GM12878 (cell line): Measurements from ENCODE around the gene MRPL34. TPM values are rescaled to one million over a fixed set of nuclear protein-coding genes. Genes with fewer than 3 reads are reported as not detected.

Experiments
- CHD4 ChIP-seq: fragments of 200-600 bp; sonication (generic); IDR thresholded peaks from 2 replicates; pipeline ENCODE4 v1.6.1; 2016; ENCODE audit warnings: mild to moderate bottlenecking
- CREB1 ChIP-seq: IDR thresholded peaks from 2 replicates; pipeline ENCODE4 v1.6.1; 2012; ENCODE audit warnings: low read depth, mild to moderate bottlenecking, inconsistent platforms
- FOS ChIP-seq: IDR thresholded peaks from 3 replicates; pipeline ENCODE4 v1.6.1; 2011; ENCODE audit warnings: borderline replicate concordance; ENCODE audit not compliant: insufficient read length; ENCODE audit errors: extremely low read depth
- FOXK2 ChIP-seq: fragments of 450-650 bp; IDR thresholded peaks from 2 replicates; pipeline ENCODE4 v1.6.1; 2017; ENCODE audit warnings: mild to moderate bottlenecking, moderate library complexity
- FOXM1 ChIP-seq: IDR thresholded peaks from 2 replicates; pipeline ENCODE4 v1.6.1; 2012; ENCODE audit warnings: low read depth, mild to moderate bottlenecking, inconsistent platforms, low read length, moderate library complexity
- HDAC2 ChIP-seq: fragments of 200-600 bp; sonication (generic); IDR thresholded peaks from 2 replicates; pipeline ENCODE4 v1.6.1; 2017
- MTA3 ChIP-seq: IDR thresholded peaks from 2 replicates; pipeline ENCODE4 v1.6.1; 2012; ENCODE audit warnings: low read length, inconsistent platforms, borderline replicate concordance
- NBN ChIP-seq: fragments of 450-650 bp; IDR thresholded peaks from 2 replicates; pipeline ENCODE4 v1.6.1; 2016
- RB1 ChIP-seq: fragments of 450-650 bp; formaldehyde crosslinking; IDR thresholded peaks from 2 replicates; pipeline ENCODE4 v1.6.1; 2017; ENCODE audit warnings: mild to moderate bottlenecking, borderline replicate concordance
- STAT3 ChIP-seq: IDR thresholded peaks from 2 replicates; pipeline ENCODE4 v1.6.1; 2011; ENCODE audit warnings: low read depth, low read length, improper control_type of control experiment
- SUZ12 ChIP-seq: fragments of 200-600 bp; sonication (generic); IDR thresholded peaks from one replicate; pipeline ENCODE4 v1.6.1; 2018; ENCODE audit warnings: antibody characterized with exemption, mild to moderate bottlenecking; ENCODE audit not compliant: unreplicated experiment
- ZSCAN29 ChIP-seq: fragments of 450-650 bp; IDR thresholded peaks from 2 replicates; pipeline ENCODE4 v1.6.1; 2017; ENCODE audit warnings: mild to moderate bottlenecking, moderate library complexity
- polyA plus RNA-seq, 11 experiments: library from polyadenylated mRNA; depleted of rRNA in 4 of 11; unstranded in 6 of 11; stranded (reverse) in 5 of 11; fragments of >200 nt; fragmentation: Nextera tagmentation in 4 of 11; fragmentation: Illumina TruSeq in 1 of 11; extraction: Ambion mirVana in 4 of 11; extraction: Trizol in 1 of 11; gene quantifications; 1 replicate in 1 of 11; 2 replicates in 10 of 11; pipeline versions ENCODE4 v1.2.1 to v1.2.3, GENCODE V29; 2011 to 2016; ENCODE audit warnings: inconsistent platforms in 2 of 11, missing spikeins in 2 of 11, low read depth in 1 of 11
- total RNA-seq, 4 experiments: library from RNA; depleted of rRNA in 3 of 4; stranded (reverse); fragments of >200 nt in 3 of 4; fragmentation: Illumina TruSeq in 1 of 4; extraction: Trizol in 1 of 4; gene quantifications; 2 replicates each; pipeline versions ENCODE4 v1.2.1 to v1.2.3, GENCODE V29; 2013 to 2021
- TF ChIP-seq, protein P1 (sequence below): fragments of 450-650 bp; IDR thresholded peaks from 2 replicates; pipeline ENCODE4 v1.6.1; 2017; ENCODE audit warnings: low read depth, mild to moderate bottlenecking, moderate library complexity
- TF ChIP-seq, protein P2 (sequence below): fragments of 450-650 bp; formaldehyde crosslinking; IDR thresholded peaks from 2 replicates; pipeline ENCODE4 v1.4.0; 2022; ENCODE audit warnings: mild to moderate bottlenecking, moderate library complexity
- TF ChIP-seq, protein P3 (sequence below): fragments of 450-650 bp; IDR thresholded peaks from 2 replicates; pipeline ENCODE4 v1.6.1; 2016; ENCODE audit warnings: mild to moderate bottlenecking
- TF ChIP-seq, protein P4 (sequence below): fragments of 450-650 bp; formaldehyde crosslinking; IDR thresholded peaks from 2 replicates; pipeline ENCODE4 v1.5.0; 2022; ENCODE audit warnings: mild to moderate bottlenecking, missing genetic modification characterization
- TF ChIP-seq, protein P5 (sequence below): IDR thresholded peaks from 2 replicates; pipeline ENCODE4 v1.6.1; 2011; ENCODE audit warnings: mild to moderate bottlenecking, low read depth, low read length, moderate library complexity; ENCODE audit not compliant: insufficient replicate concordance

MRPL34 gene
- total and polyA plus RNA-seq, 10 of the 15 experiments (the other 5 are each of a cell fraction or from before 2014, with no cell fraction given), result 8.6 to 198 (median 78.6) TPM

DNA sequence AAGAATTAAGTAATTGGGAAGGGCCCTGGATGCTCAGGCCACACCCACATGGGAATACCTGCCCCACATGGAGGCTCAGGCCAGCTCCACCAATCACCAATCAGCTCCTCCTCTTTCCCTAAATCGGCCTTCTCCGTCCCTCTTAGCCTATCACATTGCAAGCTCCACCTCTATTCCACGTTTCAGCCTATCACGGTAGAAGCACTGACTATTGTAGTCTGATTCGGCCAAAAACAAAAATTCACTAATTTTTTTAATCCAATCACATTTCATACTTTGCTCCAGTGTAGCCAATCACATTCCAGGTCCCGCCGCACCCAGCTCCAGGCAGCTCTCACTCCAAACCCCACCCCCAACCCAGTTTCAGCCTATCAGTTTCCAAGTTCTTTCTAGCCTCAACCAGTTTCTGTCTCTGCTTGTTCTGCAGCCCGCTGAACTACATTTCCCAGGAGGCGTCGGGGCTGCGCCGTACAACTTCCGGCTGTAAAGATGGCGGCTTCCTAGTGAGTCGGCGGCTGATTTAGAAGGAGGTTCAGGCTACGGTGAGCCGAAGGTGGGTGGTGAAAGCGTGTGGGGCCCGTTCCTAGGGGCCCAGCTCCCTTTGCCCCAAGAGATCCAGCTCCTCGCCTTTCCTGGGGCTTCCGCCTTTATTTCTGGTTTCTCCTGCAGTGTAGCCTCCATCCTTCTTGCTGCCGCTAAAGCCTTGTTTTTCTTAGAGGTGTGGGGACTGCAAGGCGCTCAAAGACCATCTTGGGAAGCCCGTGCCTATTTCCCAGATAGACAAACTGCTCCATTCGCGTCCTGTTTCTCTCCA is 38.5 kb upstream of the MRPL34 start, which contains the start of gene BABAM1 (continued):
- TF ChIP-seq, protein P1, sequence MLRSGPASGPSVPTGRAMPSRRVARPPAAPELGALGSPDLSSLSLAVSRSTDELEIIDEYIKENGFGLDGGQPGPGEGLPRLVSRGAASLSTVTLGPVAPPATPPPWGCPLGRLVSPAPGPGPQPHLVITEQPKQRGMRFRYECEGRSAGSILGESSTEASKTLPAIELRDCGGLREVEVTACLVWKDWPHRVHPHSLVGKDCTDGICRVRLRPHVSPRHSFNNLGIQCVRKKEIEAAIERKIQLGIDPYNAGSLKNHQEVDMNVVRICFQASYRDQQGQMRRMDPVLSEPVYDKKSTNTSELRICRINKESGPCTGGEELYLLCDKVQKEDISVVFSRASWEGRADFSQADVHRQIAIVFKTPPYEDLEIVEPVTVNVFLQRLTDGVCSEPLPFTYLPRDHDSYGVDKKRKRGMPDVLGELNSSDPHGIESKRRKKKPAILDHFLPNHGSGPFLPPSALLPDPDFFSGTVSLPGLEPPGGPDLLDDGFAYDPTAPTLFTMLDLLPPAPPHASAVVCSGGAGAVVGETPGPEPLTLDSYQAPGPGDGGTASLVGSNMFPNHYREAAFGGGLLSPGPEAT, result peak; percentile 99
- TF ChIP-seq ZSCAN29, result no peak
- TF ChIP-seq SUZ12, result no peak
- peak; percentile 89 for TF ChIP-seq CREB1
- TF ChIP-seq, protein P2, sequence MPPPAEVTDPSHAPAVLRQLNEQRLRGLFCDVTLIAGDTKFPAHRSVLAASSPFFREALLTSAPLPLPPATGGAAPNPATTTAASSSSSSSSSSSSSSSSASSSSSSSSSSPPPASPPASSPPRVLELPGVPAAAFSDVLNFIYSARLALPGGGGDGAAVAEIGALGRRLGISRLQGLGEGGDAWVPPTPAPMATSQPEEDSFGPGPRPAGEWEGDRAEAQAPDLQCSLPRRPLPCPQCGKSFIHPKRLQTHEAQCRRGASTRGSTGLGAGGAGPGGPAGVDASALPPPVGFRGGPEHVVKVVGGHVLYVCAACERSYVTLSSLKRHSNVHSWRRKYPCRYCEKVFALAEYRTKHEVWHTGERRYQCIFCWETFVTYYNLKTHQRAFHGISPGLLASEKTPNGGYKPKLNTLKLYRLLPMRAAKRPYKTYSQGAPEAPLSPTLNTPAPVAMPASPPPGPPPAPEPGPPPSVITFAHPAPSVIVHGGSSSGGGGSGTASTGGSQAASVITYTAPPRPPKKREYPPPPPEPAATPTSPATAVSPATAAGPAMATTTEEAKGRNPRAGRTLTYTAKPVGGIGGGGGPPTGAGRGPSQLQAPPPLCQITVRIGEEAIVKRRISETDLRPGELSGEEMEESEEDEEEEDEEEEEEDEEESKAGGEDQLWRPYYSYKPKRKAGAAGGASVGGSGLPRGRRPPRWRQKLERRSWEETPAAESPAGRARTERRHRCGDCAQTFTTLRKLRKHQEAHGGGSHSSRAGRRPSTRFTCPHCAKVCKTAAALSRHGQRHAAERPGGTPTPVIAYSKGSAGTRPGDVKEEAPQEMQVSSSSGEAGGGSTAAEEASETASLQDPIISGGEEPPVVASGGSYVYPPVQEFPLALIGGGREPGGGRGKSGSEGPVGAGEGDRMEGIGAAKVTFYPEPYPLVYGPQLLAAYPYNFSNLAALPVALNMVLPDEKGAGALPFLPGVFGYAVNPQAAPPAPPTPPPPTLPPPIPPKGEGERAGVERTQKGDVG (CRISPR knock-in tag), result no peak
- TF ChIP-seq MTA3, result no peak
- TF ChIP-seq, protein P3, sequence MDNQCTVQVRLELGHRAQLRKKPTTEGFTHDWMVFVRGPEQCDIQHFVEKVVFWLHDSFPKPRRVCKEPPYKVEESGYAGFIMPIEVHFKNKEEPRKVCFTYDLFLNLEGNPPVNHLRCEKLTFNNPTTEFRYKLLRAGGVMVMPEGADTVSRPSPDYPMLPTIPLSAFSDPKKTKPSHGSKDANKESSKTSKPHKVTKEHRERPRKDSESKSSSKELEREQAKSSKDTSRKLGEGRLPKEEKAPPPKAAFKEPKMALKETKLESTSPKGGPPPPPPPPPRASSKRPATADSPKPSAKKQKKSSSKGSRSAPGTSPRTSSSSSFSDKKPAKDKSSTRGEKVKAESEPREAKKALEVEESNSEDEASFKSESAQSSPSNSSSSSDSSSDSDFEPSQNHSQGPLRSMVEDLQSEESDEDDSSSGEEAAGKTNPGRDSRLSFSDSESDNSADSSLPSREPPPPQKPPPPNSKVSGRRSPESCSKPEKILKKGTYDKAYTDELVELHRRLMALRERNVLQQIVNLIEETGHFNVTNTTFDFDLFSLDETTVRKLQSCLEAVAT, result 0 out of 2 replicates have a peak, but pooled peaks have one; percentile 14
- TF ChIP-seq, protein P4, sequence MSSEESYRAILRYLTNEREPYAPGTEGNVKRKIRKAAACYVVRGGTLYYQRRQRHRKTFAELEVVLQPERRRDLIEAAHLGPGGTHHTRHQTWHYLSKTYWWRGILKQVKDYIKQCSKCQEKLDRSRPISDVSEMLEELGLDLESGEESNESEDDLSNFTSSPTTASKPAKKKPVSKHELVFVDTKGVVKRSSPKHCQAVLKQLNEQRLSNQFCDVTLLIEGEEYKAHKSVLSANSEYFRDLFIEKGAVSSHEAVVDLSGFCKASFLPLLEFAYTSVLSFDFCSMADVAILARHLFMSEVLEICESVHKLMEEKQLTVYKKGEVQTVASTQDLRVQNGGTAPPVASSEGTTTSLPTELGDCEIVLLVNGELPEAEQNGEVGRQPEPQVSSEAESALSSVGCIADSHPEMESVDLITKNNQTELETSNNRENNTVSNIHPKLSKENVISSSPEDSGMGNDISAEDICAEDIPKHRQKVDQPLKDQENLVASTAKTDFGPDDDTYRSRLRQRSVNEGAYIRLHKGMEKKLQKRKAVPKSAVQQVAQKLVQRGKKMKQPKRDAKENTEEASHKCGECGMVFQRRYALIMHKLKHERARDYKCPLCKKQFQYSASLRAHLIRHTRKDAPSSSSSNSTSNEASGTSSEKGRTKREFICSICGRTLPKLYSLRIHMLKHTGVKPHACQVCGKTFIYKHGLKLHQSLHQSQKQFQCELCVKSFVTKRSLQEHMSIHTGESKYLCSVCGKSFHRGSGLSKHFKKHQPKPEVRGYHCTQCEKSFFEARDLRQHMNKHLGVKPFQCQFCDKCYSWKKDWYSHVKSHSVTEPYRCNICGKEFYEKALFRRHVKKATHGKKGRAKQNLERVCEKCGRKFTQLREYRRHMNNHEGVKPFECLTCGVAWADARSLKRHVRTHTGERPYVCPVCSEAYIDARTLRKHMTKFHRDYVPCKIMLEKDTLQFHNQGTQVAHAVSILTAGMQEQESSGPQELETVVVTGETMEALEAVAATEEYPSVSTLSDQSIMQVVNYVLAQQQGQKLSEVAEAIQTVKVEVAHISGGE (CRISPR knock-in tag), result no peak
- TF ChIP-seq FOXK2, result no peak
- TF ChIP-seq, protein P5, sequence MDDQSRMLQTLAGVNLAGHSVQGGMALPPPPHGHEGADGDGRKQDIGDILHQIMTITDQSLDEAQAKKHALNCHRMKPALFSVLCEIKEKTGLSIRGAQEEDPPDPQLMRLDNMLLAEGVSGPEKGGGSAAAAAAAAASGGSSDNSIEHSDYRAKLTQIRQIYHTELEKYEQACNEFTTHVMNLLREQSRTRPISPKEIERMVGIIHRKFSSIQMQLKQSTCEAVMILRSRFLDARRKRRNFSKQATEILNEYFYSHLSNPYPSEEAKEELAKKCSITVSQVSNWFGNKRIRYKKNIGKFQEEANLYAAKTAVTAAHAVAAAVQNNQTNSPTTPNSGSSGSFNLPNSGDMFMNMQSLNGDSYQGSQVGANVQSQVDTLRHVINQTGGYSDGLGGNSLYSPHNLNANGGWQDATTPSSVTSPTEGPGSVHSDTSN, result peak; percentile 82
- TF ChIP-seq STAT3, result no peak
- peak; percentile 96 for TF ChIP-seq FOS
- TF ChIP-seq CHD4, result no peak
- TF ChIP-seq HDAC2, result 0 out of 2 replicates have a peak, but pooled peaks have one; percentile 65
- TF ChIP-seq RB1, result peak; percentile 64; the same call in 1 of the 2 replicates
- TF ChIP-seq FOXM1, result peak; percentile 92
- peak; percentile 21; the same call in 1 of the 2 replicates for TF ChIP-seq NBN
